Ammon's horn (tissue), 1 donor: Measurements from ENCODE around the gene HEMK1.

Source experiments
- DNase-seq: peaks from one replicate; pipeline ENCODE4 v3.0.0-alpha.2; 2016; ENCODE audit warnings: low spot score

The HEMK1 gene

DNA sequence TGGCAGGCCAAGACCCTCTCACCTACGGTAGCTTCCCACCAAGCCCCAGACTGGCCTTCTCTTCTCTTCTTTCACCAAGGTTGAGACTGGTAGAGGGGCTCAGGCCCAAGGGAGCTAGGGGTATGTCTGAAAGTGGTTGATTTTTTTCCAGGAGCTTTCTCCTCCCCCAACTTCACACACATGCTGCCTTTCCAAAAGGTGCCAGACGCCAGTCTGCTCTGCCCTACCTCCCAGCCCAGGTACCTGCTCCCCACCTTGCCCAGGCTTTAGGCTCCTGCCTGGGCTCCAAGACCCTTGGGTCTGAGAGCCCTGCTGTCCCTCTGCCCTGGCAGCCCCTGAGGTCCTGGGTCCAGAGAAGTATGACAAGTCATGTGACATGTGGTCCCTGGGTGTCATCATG, 76.1 kb downstream of the HEMK1 start:
- no peak for DNase-seq
